Activated CD4-positive, alpha-beta memory T cell treated with anti-CD3 and anti-CD28 coated beads for 36 hours (primary cell): Measurements from ENCODE around the gene RAB37. TPM values are rescaled to one million over a fixed set of nuclear protein-coding genes. Genes with fewer than 3 reads are reported as not detected.

Experiments
- CTCF ChIA-PET: fragments of 350-600 bp; sonication (Branson Sonifier 250); formaldehyde crosslinking; loops from one replicate; lab custom pipeline; 2021; ENCODE audit warnings: antibody characterized with exemption, inconsistent platforms; lab: Charles Lee
- POLR2A ChIA-PET: fragments of 350-600 bp; sonication (Branson Sonifier 250); formaldehyde crosslinking; loops from one replicate; lab custom pipeline; 2021; ENCODE audit warnings: antibody characterized with exemption; lab: Charles Lee
- DNase-seq: peaks from one replicate; pipeline ENCODE4 v3.0.0-alpha.2; 2020
- H3K27ac Mint-ChIP-seq: one replicate; pipeline ENCODE4 v1.8.0; 2021; ENCODE audit warnings: mixed read lengths
- H3K27me3 Mint-ChIP-seq: one replicate; pipeline ENCODE4 v1.8.0; 2021; ENCODE audit warnings: mixed read lengths
- H3K36me3 Mint-ChIP-seq: one replicate; pipeline ENCODE4 v1.8.0; 2021; ENCODE audit warnings: mixed read lengths
- H3K4me1 Mint-ChIP-seq: one replicate; pipeline ENCODE4 v1.8.0; 2021; ENCODE audit warnings: low read depth, mixed read lengths
- H3K4me3 Mint-ChIP-seq: one replicate; pipeline ENCODE4 v1.8.0; 2021; ENCODE audit warnings: mild to moderate bottlenecking, mixed read lengths
- H3K9me3 Mint-ChIP-seq: one replicate; pipeline ENCODE4 v1.8.0; 2021; ENCODE audit warnings: mixed read lengths
- intact Hi-C: fragments of 100-400 bp; cut with micrococcal nuclease; formaldehyde crosslinking; loops from one replicate; pipeline ENCODE4 v1.15.1; 2023
- microRNA-seq: library from miRNA; unstranded; fragments of <30 nt; microRNA quantifications from one replicate; pipeline ENCODE4 v1.2.0, GENCODE V29; 2022; ENCODE audit warnings: borderline number of aligned reads, borderline microRNAs expressed, borderline replicate concordance
- total RNA-seq, 2 experiments: library from RNA; stranded (reverse); gene quantifications; one replicate each; pipeline ENCODE4 v1.2.3, GENCODE V29; 2021

Gene RAB37
- total RNA-seq, 2 experiments from 2014 or later: 6.5 to 7.0 TPM

DNA sequence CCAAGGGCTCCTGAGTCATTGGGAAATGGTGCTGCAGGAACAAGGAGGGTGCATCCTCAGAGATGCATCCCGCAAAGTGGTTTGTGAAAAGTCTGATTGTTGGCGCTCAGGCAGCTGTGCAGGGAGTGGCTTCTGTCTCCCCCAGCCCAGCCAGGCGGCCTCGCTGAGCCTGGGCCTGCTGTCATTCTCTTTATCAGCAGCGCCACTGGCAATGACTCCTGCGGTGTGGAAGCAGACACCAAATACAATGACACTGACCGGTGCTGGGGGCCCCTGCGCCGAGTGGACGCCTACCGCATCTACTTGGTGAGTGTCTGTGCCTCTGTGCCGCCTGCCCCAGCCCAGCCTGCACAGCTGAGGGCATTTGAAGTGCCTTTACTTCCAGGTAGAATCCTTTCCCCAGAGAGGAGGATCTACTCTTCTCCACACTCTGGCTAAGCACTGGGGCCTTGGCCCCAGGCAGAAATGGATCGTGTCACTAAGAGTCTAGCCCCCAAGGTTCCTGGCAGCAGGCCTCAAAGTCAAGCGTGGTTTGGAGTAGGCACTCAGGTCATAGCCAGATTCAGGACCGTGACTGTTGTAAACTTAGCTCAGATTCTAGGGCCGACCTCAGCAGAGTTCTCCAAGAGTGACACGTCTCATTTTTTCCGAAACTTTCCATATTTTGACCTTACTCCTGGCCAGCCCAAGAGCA, 58.4 kb downstream of the RAB37 start:
- Mint-ChIP-seq H3K4me3 (no peak overlapping the region), H3K9me3 (no peaks in the 10 kb centered on the region), H3K4me1 (peaks cover 12% of the 10 kb centered on the region), H3K36me3 (peaks cover 30% of the 10 kb centered on the region), H3K27ac (no peak overlapping the region), H3K27me3 (no peaks in the 10 kb centered on the region)
- CTCF ChIA-PET: interaction anchor here (1.0 to 4.0 kb wide), 2 partner anchors 68 to 138 kb away, joined by 3 to 21 read pairs; no protein-coding TSS in a partner anchor
- no peak for DNase-seq
- intact Hi-C loops: no loop called here
- POLR2A ChIA-PET: no interaction called here

DNA sequence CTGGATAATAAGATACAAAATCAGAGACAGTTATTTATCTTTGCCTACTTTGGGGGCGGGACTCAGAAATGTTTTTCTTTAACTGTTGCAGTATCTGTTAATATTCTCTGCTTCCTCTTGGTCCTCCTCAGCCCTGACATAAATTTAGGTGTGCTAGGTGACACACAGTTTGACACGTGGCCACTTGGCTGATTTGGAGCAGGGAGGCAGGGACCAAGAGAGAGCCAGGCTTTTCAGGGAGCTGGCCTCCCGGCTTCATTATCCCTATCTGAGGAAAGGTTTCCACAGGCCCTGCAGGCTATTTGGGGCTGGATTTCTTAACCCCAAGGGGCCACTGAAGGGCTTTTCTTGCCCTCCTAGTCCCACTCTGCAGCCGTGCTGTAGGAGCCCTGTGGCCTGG, 59.2 kb downstream of the RAB37 start:
- CTCF ChIA-PET: interaction anchor here (1.0 to 4.0 kb wide), 2 partner anchors 67 to 139 kb away, joined by 3 to 21 read pairs; no protein-coding TSS in a partner anchor
- H3K27ac Mint-ChIP-seq: no peak overlapping the region

DNA sequence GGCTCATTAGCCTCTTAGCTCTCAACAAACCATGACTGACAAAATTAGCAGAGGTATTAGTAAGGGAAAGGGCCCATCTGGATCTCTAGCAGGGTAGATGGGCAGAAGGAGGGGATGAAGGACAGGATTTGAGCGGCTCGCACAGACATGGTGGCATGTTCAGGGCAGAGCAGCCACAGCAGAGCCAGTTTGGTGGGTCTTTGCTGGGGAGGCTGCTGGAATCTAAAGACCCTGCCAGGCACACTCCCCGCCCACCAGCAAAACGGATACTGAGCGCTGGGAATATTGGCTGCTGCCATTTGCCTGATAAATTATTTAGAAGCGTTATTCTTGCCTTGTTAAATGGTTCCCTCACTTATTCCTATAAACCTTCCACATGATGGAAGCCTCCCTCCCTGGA, 59.8 kb downstream of the RAB37 start:
- ChIA-PET POLR2A (no interaction called here), CTCF (interaction anchor here (1.0 kb wide), 1 partner anchor 26 kb away, joined by 3 read pairs; no protein-coding TSS in a partner anchor)
- H3K4me3 Mint-ChIP-seq: no peak overlapping the region
- peaks cover 28% of the 10 kb centered on the region for H3K36me3 Mint-ChIP-seq
- H3K27ac Mint-ChIP-seq: no peak overlapping the region
- H3K4me1 Mint-ChIP-seq: no peaks in the 10 kb centered on the region
- intact Hi-C loops: no loop called here
- no peaks in the 10 kb centered on the region for H3K9me3 Mint-ChIP-seq
- DNase-seq: no peak
- no peaks in the 10 kb centered on the region for H3K27me3 Mint-ChIP-seq

More for the DNA sequence above, 59.2 kb downstream of the RAB37 start:
- Mint-ChIP-seq H3K9me3 (no peaks in the 10 kb centered on the region), H3K36me3 (peaks cover 31% of the 10 kb centered on the region), H3K27me3 (no peaks in the 10 kb centered on the region), H3K4me1 (peaks cover 4% of the 10 kb centered on the region), H3K4me3 (no peak overlapping the region)
- no peak for DNase-seq
- POLR2A ChIA-PET: no interaction called here
- intact Hi-C loops: no loop called here

Small RNAs within 50 kb of the gene (microRNA-seq; reads per million reads assigned to microRNA genes)
- 158 reads per million, percentile 71 among the genes with 10 or more reads in this experiment for gene MIR3615

Other genes starting within 250 kb of the RAB37 start
- gene CD300LB, start 205.8 kb upstream of the RAB37 start, total RNA-seq: not detected
- under 1 TPM in 1 of 2 experiments, not detected in 1; 0.14 TPM for gene CD300C, start 191.1 kb upstream of the RAB37 start, total RNA-seq
- not detected for gene CD300H, start 169.7 kb upstream of the RAB37 start, total RNA-seq
- gene CD300LD, start 145.0 kb upstream of the RAB37 start, total RNA-seq: not detected
- gene CD300E, start 113.5 kb upstream of the RAB37 start, total RNA-seq: not detected
- gene CD300LF, start 24.3 kb upstream of the RAB37 start, total RNA-seq: not detected
- 100 to 1,000 TPM; 136 TPM for gene NHERF1, start 11.4 kb downstream of the RAB37 start, total RNA-seq
- 10 to 100 TPM; 42.9 to 46.9 TPM for gene NAT9, start 39.1 kb downstream of the RAB37 start, total RNA-seq
- gene GRIN2C, start 122.6 kb downstream of the RAB37 start, total RNA-seq: not detected
- 10 to 100 TPM; 18.1 to 18.4 TPM for gene FDXR, start 135.7 kb downstream of the RAB37 start, total RNA-seq
- gene FADS6, start 156.4 kb downstream of the RAB37 start, total RNA-seq: not detected
- gene USH1G, start 186.0 kb downstream of the RAB37 start, total RNA-seq: not detected
- gene OTOP2, start 187.0 kb downstream of the RAB37 start, total RNA-seq: not detected
- gene OTOP3, start 198.6 kb downstream of the RAB37 start, total RNA-seq: not detected
- 1 to 10 TPM; 2.3 to 2.6 TPM for gene HID1, start 235.5 kb downstream of the RAB37 start, total RNA-seq